Endothelial cell (in vitro differentiated cells): ENCODE measurements around the gene ARID3A. TPM values are rescaled to one million over a fixed set of nuclear protein-coding genes. Genes with fewer than 3 reads are reported as not detected.

Experiments
- DNase-seq: peaks from one replicate; pipeline ENCODE4 v3.0.0; 2021; ENCODE audit warnings: low spot score
- H3K27ac Mint-ChIP-seq: one replicate; pipeline ENCODE4 v1.8.0; 2021; ENCODE audit warnings: mixed read lengths, inconsistent platforms; ENCODE audit not compliant: unreplicated experiment
- H3K27me3 Mint-ChIP-seq: one replicate; pipeline ENCODE4 v1.8.0; 2021; ENCODE audit warnings: mild to moderate bottlenecking, moderate library complexity, mixed read lengths, inconsistent platforms; ENCODE audit not compliant: unreplicated experiment
- H3K36me3 Mint-ChIP-seq: one replicate; pipeline ENCODE4 v1.8.0; 2021; ENCODE audit warnings: mild to moderate bottlenecking, low read depth, mixed read lengths, inconsistent platforms; ENCODE audit not compliant: unreplicated experiment
- H3K4me1 Mint-ChIP-seq: one replicate; pipeline ENCODE4 v1.8.0; 2021; ENCODE audit warnings: mild to moderate bottlenecking, mixed read lengths, inconsistent platforms; ENCODE audit not compliant: unreplicated experiment
- H3K4me3 Mint-ChIP-seq: one replicate; pipeline ENCODE4 v1.8.0; 2021; ENCODE audit warnings: mild to moderate bottlenecking, mixed read lengths, inconsistent platforms; ENCODE audit not compliant: unreplicated experiment
- H3K9me3 Mint-ChIP-seq: one replicate; pipeline ENCODE4 v1.8.0; 2021; ENCODE audit warnings: mixed read lengths, inconsistent platforms; ENCODE audit not compliant: unreplicated experiment
- CTCF ChIP-seq: fragments of 200-600 bp; sonication (generic); IDR thresholded peaks from one replicate; pipeline ENCODE4 v1.5.0; 2021; ENCODE audit warnings: antibody characterized with exemption; ENCODE audit not compliant: unreplicated experiment
- total RNA-seq: library from RNA; stranded (reverse); fragmentation: NEBNext Ultra II Directional; extraction: Animal tissue kit (Norgen Biotek cat#: 25700); gene quantifications from one replicate; pipeline ENCODE4 v1.2.1, GENCODE V29; 2021; ENCODE audit not compliant: unreplicated experiment

The ARID3A gene
- total RNA-seq, 1 donor from 2014 or later = 108 TPM

DNA sequence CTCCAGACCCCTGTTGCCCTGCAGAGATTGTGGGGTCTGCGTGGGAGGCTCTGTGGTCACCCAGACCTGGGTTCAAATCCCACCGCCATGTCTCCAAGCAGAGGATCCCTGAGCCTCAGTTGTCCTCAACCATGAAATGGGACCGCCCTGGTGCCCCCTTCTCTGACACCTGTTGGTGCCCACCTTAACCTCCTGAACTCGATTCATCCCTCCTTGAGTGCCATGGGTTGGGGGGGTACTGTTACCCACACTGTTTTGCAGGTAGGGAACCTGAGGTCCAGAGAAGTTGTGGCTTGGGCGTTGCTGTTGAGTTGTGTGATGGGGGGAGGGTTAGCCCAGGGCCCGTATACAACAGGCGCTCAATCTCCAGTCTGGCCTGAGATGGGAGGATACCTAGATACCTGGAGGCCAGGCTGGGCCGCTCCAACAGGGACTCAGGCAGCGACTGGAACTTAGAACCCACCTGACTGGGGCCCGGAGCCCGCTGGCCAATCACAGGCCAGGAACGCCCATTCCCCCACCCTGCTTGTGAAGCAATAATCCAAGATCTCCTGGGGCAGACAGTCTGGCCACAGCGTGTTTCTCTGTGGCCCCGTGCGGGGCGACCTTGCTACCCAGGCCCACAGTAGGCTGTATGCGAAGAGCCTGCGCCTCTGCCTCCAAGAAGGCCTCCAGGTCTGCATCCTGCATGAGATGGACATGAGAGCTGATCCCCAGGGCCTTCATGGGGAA is 2.8 kb downstream of the ARID3A start:
- Mint-ChIP-seq H3K4me1 (peaks cover 3% of the 10 kb centered on the region), H3K9me3 (no peaks in the 10 kb centered on the region), H3K36me3 (peaks cover 4% of the 10 kb centered on the region), H3K4me3 (peak overlapping the region; percentile 59), H3K27ac (no peak overlapping the region), H3K27me3 (peaks cover 5% of the 10 kb centered on the region)
- no peak for TF ChIP-seq CTCF
- no peak for DNase-seq

- peaks cover 4% of the 10 kb centered on the region for H3K36me3 Mint-ChIP-seq
- TF ChIP-seq CTCF = no peak
- no peak overlapping the region for H3K27ac Mint-ChIP-seq
- peaks cover 7% of the 10 kb centered on the region for H3K4me1 Mint-ChIP-seq
- peaks cover 5% of the 10 kb centered on the region for H3K27me3 Mint-ChIP-seq
- DNase-seq = no peak
- H3K9me3 Mint-ChIP-seq = no peaks in the 10 kb centered on the region
- H3K4me3 Mint-ChIP-seq = no peak overlapping the region
These were observed 3.5 kb downstream of the ARID3A start for GRCh38 chr19:929203-929890.

DNA sequence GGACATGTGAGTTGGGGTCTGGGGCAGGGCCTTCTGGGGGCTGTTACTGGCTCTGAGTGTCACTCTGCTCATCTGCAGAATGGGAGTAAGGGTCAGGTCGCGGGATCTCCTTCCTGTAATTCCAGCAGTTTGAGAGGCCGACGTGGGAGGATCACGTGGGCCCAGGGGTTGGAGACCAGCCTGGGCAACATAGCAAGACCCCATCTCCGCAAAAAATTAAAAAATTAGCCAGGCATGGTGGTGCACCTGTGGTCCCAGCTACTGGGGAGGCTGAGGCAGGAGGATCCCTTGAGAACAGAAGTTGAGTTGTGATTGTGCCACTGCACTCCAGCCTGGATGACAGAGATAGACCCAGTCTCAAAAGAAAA is 4.0 kb downstream of the ARID3A start:
- Mint-ChIP-seq H3K27me3 (peaks cover 5% of the 10 kb centered on the region), H3K4me1 (peaks cover 7% of the 10 kb centered on the region), H3K36me3 (peaks cover 4% of the 10 kb centered on the region), H3K27ac (no peak overlapping the region), H3K4me3 (peak overlapping the region; percentile 81), H3K9me3 (no peaks in the 10 kb centered on the region)
- no peak for TF ChIP-seq CTCF
- no peak for DNase-seq

DNA sequence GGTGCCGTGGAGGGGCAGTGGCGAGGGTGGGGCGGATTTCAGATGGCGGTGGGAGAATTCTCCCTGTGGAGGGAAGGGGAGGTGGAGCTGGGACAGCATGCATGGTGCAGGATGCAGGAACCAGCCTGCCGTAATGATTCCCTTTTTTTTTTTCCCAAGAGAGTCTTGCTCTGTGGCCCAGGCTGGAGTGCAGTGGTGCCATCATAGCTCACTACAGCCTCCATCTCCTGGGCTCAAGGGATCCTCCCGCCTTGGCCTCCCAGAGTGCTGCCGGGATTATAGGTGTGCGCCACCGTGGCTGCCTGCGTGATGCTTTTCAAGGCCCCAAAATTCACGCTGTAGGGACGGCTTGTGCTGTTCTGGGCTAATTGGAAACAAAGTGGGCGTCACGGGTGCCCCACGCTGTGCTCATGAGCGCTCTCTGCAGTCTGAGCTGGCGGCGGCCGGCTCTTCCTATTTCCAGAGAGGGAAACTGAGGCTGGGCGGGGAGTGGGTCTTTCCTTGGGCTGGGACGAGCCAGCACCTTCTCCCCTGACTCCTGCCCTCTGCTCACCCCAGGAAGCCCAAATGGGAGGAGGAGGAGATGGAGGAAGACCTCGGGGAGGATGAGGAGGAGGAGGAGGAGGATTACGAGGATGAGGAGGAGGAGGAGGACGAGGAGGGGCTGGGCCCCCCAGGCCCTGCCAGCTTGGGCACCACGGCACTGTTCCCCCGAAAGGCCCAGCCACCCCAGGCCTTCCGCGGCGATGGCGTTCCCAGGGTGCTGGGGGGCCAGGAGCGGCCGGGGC is 6.2 kb downstream of the ARID3A start:
- no peak for TF ChIP-seq CTCF

More for the DNA sequence above, 6.2 kb downstream of the ARID3A start:
- no peak overlapping the region for H3K4me3 Mint-ChIP-seq
- H3K9me3 Mint-ChIP-seq = no peaks in the 10 kb centered on the region
- peaks cover 5% of the 10 kb centered on the region for H3K27me3 Mint-ChIP-seq
- peaks cover 4% of the 10 kb centered on the region for H3K36me3 Mint-ChIP-seq
- DNase-seq = no peak
- H3K27ac Mint-ChIP-seq = no peak overlapping the region
- H3K4me1 Mint-ChIP-seq = peaks cover 7% of the 10 kb centered on the region
